Measurements from ENCODE around the gene TPRX1. TPM values are rescaled to one million over a fixed set of nuclear protein-coding genes. Genes with fewer than 3 reads are reported as not detected.
A peak's percentile ranks its signal among the peaks of the same experiment; 100 is the strongest.

Gene TPRX1
- polyA plus RNA-seq, 3 donors, result not detected

DNA sequence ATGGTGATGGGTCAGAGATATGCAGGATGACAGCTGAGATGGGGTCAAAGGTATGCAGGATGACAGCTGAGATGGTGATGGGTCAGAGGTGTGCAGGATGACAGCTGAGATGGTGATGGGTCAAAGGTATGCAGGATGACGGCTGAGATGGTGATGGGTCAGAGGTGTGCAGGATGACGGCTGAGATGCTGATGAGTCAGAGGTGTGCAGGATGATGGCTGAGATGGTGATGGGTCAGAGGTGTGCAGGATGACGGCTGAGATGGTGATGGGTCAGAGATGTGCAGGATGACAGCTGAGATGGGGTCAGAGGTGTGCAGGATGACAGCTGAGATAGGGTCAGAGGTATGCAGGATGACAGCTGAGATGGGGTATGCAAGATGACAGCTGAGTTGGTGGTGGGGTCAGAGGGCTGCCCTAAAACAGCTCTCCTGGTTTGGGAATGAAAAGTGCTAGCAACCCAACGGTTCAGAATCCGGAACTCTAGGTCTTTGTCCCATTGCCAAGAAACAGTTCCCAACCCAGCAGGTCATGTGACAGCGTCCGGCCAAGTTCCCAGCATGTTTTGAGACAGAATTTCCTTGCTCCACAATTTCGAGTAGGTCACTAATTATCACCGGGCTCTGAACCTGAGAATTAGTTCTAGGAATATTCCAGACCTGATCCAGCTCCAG, 22.6 kb downstream of the TPRX1 start:
- Mint-ChIP-seq H3K27ac (peak overlapping the region in 1 of 7 donors; percentile 33), H3K4me3 (no peak overlapping the region), H3K4me1 (peaks cover 23% of the 10 kb centered on the region), H3K36me3 (peaks cover 41 to 57% of the 10 kb centered on the region in 2 donors), H3K27me3 (ENCODE audit: low read depth in 3 of 3) (peaks cover 0 to 4% (median 3%) of the 10 kb centered on the region in 3 donors), H3K9me3 (peaks cover 0 to 3% (median 0%) of the 10 kb centered on the region in 7 donors)
- H3K4me3 ChIP-seq (replicated peaks in 1 of 3; ENCODE audit: low read depth in 2 of 3, low read length in 3 of 3), result no peak overlapping the region
- H3K9ac ChIP-seq (ENCODE audit: insufficient read depth, low read length, poor library complexity, severe bottlenecking), result no peak overlapping the region
- no peak overlapping the region for H2AFZ ChIP-seq (ENCODE audit: insufficient read depth, low read depth, low read length, poor library complexity, severe bottlenecking)
- H4K20me1 ChIP-seq (ENCODE audit: insufficient read depth, low read length), result no peaks in the 10 kb centered on the region
- H3K4me1 ChIP-seq (ENCODE audit: control insufficient read depth in 1 of 2, insufficient read depth in 2 of 2, low read length in 2 of 2), result peaks cover 15 to 25% of the 10 kb centered on the region in 2 donors
- no peak overlapping the region for H3K27ac ChIP-seq (ENCODE audit: low read depth in 1 of 2, low read length in 2 of 2)
- peaks cover 26 to 50% of the 10 kb centered on the region in 2 donors for H3K36me3 ChIP-seq (replicated peaks in 1 of 2; ENCODE audit: control insufficient read depth in 1 of 2, insufficient read depth in 2 of 2, low read length in 2 of 2)
- TF ChIP-seq, protein P1, sequence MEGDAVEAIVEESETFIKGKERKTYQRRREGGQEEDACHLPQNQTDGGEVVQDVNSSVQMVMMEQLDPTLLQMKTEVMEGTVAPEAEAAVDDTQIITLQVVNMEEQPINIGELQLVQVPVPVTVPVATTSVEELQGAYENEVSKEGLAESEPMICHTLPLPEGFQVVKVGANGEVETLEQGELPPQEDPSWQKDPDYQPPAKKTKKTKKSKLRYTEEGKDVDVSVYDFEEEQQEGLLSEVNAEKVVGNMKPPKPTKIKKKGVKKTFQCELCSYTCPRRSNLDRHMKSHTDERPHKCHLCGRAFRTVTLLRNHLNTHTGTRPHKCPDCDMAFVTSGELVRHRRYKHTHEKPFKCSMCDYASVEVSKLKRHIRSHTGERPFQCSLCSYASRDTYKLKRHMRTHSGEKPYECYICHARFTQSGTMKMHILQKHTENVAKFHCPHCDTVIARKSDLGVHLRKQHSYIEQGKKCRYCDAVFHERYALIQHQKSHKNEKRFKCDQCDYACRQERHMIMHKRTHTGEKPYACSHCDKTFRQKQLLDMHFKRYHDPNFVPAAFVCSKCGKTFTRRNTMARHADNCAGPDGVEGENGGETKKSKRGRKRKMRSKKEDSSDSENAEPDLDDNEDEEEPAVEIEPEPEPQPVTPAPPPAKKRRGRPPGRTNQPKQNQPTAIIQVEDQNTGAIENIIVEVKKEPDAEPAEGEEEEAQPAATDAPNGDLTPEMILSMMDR (IDR thresholded peaks at IDR 0.05), result no peak
- DNase-seq, result no peak
- H3K4me2 ChIP-seq (replicated peaks; ENCODE audit: extremely low read depth, low read length, poor library complexity, severe bottlenecking), result no peak overlapping the region
- intact Hi-C loops (cut with micrococcal nuclease), result no loop called here
- H3K9me3 ChIP-seq (replicated peaks in 1 of 2; ENCODE audit: control insufficient read depth in 1 of 2, insufficient read depth in 1 of 2, low read length in 2 of 2), result no peaks in the 10 kb centered on the region
- 96% methylated on average over 8 of the region's 9 CpGs for WGBS (ENCODE audit: insufficient coverage)
- H3K79me2 ChIP-seq (ENCODE audit: insufficient read depth, low read length), result peaks cover 13% of the 10 kb centered on the region
- no peaks in the 10 kb centered on the region for H3K27me3 ChIP-seq (ENCODE audit: control insufficient read depth in 2 of 2, insufficient read depth in 2 of 2, low read length in 2 of 2)

DNA sequence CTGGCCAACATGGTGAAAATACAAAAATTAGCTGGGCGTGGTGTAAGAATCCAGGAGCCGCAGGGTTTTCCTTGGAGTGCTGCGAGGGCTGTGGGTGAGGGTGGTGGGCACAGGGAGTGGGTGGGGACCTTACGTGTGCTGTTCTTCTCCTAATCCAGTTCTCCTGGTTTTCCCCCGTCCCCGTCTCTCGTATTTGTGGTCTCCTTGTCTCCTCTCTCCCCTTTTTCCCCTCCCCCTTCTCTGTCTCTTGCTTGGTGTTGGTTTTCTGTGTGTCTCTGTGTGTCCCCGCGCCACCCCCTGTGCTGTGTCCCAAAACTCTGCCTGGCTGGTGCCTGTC, 24.2 kb downstream of the TPRX1 start:
- H3K9me3 Mint-ChIP-seq, result peaks cover 0 to 3% (median 0%) of the 10 kb centered on the region in 7 donors
- peaks cover 13% of the 10 kb centered on the region for H3K79me2 ChIP-seq (ENCODE audit: insufficient read depth, low read length)
- H3K36me3 ChIP-seq (replicated peaks in 1 of 2; ENCODE audit: control insufficient read depth in 1 of 2, insufficient read depth in 2 of 2, low read length in 2 of 2), result peaks cover 22 to 39% of the 10 kb centered on the region in 2 donors
- H3K4me1 Mint-ChIP-seq, result peaks cover 23% of the 10 kb centered on the region
- no peak overlapping the region for H3K4me3 ChIP-seq (replicated peaks in 1 of 3; ENCODE audit: low read depth in 2 of 3, low read length in 3 of 3)
- H3K27me3 Mint-ChIP-seq (ENCODE audit: low read depth in 3 of 3), result peaks cover 0 to 7% (median 2%) of the 10 kb centered on the region in 3 donors
- H3K36me3 Mint-ChIP-seq, result peaks cover 35 to 42% of the 10 kb centered on the region in 2 donors
- H3K9ac ChIP-seq (ENCODE audit: insufficient read depth, low read length, poor library complexity, severe bottlenecking), result no peak overlapping the region
- no peak for DNase-seq
- no peak overlapping the region for H2AFZ ChIP-seq (ENCODE audit: insufficient read depth, low read depth, low read length, poor library complexity, severe bottlenecking)
- no peaks in the 10 kb centered on the region for H3K27me3 ChIP-seq (ENCODE audit: control insufficient read depth in 2 of 2, insufficient read depth in 2 of 2, low read length in 2 of 2)
- H3K27ac Mint-ChIP-seq, result peak overlapping the region in 1 of 7 donors; percentile 50
- no peaks in the 10 kb centered on the region for H3K9me3 ChIP-seq (replicated peaks in 1 of 2; ENCODE audit: control insufficient read depth in 1 of 2, insufficient read depth in 1 of 2, low read length in 2 of 2)
- intact Hi-C loops (cut with micrococcal nuclease), result no loop called here
- H3K4me2 ChIP-seq (replicated peaks; ENCODE audit: extremely low read depth, low read length, poor library complexity, severe bottlenecking), result no peak overlapping the region
- TF ChIP-seq, protein P1 (IDR thresholded peaks at IDR 0.05), result no peak
- H3K4me1 ChIP-seq (ENCODE audit: control insufficient read depth in 1 of 2, insufficient read depth in 2 of 2, low read length in 2 of 2), result peaks cover 15 to 25% of the 10 kb centered on the region in 2 donors
- 100% methylated on average over 3 of the region's 9 CpGs for WGBS (ENCODE audit: insufficient coverage)
- H4K20me1 ChIP-seq (ENCODE audit: insufficient read depth, low read length), result no peaks in the 10 kb centered on the region
- H3K27ac ChIP-seq (ENCODE audit: low read depth in 1 of 2, low read length in 2 of 2), result no peak overlapping the region
- H3K4me3 Mint-ChIP-seq, result peak overlapping the region in 1 of 2 donors; percentile 6
